ENCODE data around the gene FER.

DNA sequence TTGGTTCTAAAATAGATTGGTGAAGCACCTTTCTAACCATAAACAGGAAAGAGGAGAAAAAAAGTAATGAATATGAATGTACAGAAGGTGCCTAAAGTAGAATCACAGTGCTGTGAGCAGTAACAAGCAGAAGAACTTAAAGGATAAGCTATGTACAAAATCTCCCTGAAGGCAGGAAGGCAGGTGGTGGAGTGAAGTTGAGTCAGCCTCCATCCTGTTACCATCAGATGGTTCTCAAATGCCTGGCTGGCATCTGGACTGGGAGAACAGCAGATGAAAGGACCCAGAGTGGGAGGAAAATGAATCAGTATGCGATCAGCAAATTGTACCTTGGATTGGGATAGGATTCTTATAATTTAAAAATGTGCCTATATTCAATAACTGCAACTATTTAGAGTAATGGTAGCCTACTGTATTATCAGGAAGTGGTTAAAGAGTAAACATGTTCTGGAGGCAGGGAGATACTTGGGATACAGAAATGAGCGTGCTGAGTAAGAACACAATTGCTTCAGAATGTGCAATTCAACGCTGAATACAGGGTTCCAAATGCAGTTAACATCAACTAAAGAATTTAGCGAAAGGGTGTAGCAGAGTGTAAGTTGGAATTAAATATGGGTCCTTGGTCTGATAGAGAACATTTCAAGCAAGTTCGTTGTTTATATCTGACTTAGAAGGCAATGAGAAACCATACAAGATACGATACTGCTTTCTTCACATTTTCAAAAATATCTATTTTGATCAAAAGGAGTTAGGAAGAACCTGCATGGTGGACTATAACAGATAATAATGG, 21.1 kb upstream of the FER start:
- no peak for TF ChIP-seq REST (IDR thresholded peaks at IDR 0.05; ENCODE audit: borderline replicate concordance)
- no peak for TF ChIP-seq REST (CRISPR knock-in tag; IDR thresholded peaks at IDR 0.05; ENCODE audit: low read depth)
- TF ChIP-seq, protein P1, sequence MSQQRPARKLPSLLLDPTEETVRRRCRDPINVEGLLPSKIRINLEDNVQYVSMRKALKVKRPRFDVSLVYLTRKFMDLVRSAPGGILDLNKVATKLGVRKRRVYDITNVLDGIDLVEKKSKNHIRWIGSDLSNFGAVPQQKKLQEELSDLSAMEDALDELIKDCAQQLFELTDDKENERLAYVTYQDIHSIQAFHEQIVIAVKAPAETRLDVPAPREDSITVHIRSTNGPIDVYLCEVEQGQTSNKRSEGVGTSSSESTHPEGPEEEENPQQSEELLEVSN (IDR thresholded peaks at IDR 0.05; ENCODE audit: borderline replicate concordance in 1 of 2, extremely low read depth in 1 of 2, insufficient read depth in 1 of 2, insufficient read length in 1 of 2, low read depth in 1 of 2, low read length in 1 of 2, poor library complexity in 1 of 2, severe bottlenecking in 1 of 2): no peak
- TF ChIP-seq ZNF41 (CRISPR knock-in tag; conservative IDR thresholded peaks at IDR 0.05): no peak
